GM12801 (cell line): Measurements from ENCODE around the gene MYO6.

Experiments
- TF ChIP-seq, protein P1 (sequence below): IDR thresholded peaks from one replicate; pipeline ENCODE4 v1.5.1; 2011; ENCODE audit warnings: control low read depth; ENCODE audit not compliant: insufficient read length; ENCODE audit errors: extremely low read depth

Gene MYO6

DNA sequence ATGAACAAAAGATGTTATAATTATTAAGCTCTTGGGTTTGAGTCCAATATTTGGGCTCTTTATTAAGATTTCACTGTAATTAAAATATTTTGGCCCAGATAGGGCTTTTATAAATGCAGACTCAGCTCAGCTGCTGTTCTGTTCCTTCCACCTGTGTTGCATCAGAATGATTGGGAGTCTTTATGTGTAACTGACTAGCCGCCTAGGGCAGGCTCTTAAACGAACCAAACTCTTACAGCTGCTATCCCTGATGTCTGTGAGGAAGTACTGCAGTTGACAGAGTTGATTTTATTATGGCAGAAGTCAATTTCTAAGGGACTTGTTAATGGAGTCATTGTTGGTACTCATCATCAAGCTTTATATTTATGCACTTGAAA, 144.7 kb downstream of the MYO6 start:
- TF ChIP-seq, protein P1, sequence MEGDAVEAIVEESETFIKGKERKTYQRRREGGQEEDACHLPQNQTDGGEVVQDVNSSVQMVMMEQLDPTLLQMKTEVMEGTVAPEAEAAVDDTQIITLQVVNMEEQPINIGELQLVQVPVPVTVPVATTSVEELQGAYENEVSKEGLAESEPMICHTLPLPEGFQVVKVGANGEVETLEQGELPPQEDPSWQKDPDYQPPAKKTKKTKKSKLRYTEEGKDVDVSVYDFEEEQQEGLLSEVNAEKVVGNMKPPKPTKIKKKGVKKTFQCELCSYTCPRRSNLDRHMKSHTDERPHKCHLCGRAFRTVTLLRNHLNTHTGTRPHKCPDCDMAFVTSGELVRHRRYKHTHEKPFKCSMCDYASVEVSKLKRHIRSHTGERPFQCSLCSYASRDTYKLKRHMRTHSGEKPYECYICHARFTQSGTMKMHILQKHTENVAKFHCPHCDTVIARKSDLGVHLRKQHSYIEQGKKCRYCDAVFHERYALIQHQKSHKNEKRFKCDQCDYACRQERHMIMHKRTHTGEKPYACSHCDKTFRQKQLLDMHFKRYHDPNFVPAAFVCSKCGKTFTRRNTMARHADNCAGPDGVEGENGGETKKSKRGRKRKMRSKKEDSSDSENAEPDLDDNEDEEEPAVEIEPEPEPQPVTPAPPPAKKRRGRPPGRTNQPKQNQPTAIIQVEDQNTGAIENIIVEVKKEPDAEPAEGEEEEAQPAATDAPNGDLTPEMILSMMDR = no peak

DNA sequence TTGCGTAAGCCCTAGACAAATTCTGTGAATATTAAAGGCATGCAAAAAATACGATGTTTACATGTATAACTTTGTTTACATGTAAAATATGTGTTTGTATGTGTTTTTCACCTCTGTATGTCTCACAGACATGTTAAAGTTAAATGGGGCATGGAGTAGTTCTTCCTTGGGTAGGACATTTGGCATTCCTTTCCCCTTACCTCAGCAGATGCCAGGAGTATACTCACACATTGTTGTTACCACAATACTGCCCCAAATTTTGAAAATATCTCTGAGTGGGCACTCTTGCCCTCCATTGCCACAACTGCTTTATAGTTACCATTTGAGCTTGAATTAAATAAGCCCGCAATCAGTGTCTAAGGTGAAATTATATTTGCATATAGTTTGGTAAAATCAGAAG, 147.5 kb downstream of the MYO6 start:
- TF ChIP-seq, protein P1 = no peak

DNA sequence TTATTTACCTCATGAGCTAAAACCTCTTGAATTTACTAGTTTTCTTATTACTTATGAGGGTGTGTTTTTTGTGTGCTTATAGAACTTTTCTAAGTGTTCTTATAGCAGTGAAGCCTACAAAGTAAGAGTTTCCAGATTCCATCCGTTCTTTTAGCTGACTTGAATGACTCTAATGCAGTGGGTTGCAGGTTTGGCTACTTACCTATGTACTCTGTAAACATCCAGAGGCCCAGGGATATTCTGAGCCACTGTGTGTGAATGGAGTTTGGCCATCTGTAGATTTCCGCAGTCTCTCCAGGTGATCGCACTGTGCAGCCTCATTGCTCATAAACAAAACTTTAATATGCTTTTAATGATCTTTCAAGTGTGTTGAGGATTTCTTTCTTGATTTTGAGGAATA, 157.8 kb downstream of the MYO6 start:
- TF ChIP-seq, protein P1 = no peak

DNA sequence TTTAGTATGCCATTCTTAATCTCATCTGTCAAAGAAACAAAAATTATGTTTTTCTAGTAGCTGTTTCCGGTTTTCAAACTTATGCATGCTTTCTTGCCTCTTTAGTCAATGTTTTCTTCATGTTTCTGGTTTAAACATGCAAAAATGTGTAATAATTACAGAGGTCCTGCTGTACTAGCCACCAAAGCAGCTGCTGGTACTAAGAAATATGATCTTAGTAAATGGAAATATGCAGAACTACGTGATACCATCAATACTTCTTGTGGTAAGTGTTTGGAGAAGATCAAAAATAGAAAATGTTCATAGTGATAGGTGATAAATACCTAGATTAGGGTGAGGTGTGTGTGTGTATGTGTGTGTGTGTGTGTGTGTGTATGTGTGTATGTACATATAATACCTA, 158.4 kb downstream of the MYO6 start:
- TF ChIP-seq, protein P1 = no peak

DNA sequence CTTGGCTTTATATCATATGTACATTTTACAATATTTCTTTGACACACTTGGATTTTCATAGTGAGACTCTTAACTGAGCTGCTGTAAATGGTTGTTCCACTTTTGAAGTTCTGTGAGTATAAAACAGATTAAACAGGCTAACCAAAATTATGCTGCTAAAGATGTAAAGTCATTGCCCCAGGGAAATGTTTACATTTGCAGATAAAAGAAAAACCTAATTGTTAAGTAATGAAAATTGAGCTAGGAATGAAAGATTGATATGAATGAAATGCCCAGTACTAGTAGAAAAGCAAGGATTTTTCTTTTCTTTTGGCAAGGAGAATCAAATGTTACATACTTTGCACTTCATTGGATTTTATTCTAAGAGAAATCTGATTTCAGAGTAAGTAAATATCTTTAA, 164.0 kb downstream of the MYO6 start:
- TF ChIP-seq, protein P1 = no peak

DNA sequence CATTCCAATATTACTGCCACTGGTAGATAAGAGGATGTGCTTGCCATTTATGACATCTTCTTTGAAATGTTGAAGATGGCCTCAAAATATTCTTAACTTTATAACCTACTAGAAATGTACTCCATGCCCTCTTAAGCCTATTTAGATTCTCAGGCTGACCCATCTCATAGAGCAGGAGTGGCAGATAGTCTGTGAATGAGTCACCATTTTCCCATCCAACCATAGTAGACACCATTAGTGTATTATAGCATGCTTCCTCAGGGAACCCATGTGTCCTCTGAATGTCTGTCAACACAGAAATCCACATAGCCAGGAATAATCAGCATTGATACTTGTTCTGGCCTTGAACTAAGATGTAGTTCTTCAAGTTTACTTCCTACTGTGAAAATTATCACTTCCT, 173.2 kb downstream of the MYO6 start:
- TF ChIP-seq, protein P1 = no peak

DNA sequence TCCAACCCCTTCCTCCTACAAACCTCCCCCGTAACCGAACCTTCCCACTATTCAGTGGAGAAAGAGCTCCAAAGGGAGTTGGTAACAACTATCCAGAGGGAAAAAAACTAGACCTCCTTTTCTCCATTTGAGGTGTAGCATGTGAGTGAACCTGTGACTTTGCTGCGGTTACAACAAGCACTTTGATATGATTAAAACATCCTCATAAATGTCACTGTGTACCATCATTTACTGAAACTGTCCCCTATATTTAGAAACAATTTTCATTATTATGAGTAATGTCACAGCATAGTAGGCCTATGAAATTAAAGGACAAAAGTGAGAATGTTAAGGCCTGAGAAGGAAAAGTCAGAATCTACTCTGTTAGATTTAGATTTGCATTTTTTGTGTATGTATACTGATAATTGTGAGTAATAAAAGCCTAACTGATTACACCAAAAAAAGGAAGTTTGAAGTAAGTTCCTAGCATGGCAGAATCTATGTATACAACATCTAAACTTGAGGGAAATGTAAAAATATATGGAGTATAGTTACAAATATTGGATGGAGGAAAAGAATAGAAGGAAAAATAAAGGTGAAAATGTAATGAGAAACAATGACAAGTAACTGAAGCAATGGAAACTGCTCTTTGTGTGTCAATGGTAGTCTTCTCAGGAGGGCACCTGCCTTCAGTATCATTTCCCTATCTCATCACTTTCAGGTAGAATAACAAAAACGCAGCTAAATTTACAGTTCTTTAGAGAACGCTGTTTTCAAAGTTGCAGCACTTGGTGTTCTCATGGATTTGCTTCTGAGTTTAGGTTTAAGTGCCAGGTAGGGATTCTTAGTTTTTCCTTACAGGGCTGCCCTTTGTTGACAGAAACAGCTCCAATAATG, 177.5 kb downstream of the MYO6 start:
- TF ChIP-seq, protein P1 = no peak
